Measurements from ENCODE around the gene SLC25A21. TPM values are rescaled to one million over a fixed set of nuclear protein-coding genes. Genes with fewer than 3 reads are reported as not detected.

The SLC25A21 gene
- total RNA-seq, 1 donor from 2014 or later: 6.4 TPM

DNA sequence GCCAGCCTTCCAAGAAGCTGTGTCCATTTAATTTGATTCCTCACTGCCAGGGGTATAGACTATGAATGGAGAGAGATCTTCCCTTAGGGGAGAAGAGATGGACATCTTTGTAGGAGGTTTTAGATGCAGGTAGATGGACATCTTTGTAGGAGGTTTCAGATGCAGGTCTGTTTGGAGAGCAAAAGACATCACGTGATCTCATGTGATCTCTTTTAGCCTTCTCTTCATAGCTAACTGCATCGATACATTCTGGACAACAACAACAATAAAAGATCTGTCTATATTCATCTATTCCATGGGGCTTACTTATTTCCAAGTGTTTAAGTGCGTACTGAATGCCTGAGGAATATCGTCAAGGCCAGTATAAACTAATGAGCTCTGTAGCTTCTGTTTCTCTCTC, 347.6 kb downstream of the SLC25A21 start:
- Histone ChIP-seq H4K20me1 (ENCODE audit: low read depth) (no peaks in the 10 kb centered on the region), H2AFZ (replicated peaks) (no peak overlapping the region), H3K27ac (no peak overlapping the region), H3K9me3 (ENCODE audit: low read depth) (no peaks in the 10 kb centered on the region), H3K4me3 (no peak overlapping the region), H3K9ac (no peak overlapping the region), H3K79me2 (ENCODE audit: low read depth) (no peaks in the 10 kb centered on the region), H3K27me3 (no peaks in the 10 kb centered on the region), H3K4me1 (peaks cover 6% of the 10 kb centered on the region), H3K36me3 (no peaks in the 10 kb centered on the region), H3F3A (ENCODE audit: low read depth) (no peaks in the 10 kb centered on the region), H3K4me2 (no peak overlapping the region)
- no peak for TF ChIP-seq EZH2phosphoT487 (IDR thresholded peaks at IDR 0.05)
- TF ChIP-seq EZH2 (IDR thresholded peaks at IDR 0.05): no peak
- TF ChIP-seq, protein P1, sequence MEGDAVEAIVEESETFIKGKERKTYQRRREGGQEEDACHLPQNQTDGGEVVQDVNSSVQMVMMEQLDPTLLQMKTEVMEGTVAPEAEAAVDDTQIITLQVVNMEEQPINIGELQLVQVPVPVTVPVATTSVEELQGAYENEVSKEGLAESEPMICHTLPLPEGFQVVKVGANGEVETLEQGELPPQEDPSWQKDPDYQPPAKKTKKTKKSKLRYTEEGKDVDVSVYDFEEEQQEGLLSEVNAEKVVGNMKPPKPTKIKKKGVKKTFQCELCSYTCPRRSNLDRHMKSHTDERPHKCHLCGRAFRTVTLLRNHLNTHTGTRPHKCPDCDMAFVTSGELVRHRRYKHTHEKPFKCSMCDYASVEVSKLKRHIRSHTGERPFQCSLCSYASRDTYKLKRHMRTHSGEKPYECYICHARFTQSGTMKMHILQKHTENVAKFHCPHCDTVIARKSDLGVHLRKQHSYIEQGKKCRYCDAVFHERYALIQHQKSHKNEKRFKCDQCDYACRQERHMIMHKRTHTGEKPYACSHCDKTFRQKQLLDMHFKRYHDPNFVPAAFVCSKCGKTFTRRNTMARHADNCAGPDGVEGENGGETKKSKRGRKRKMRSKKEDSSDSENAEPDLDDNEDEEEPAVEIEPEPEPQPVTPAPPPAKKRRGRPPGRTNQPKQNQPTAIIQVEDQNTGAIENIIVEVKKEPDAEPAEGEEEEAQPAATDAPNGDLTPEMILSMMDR (IDR thresholded peaks at IDR 0.05): no peak
- no peak for DNase-seq (ENCODE audit: low spot score)
- H3K9me3 Mint-ChIP-seq: no peaks in the 10 kb centered on the region
- H3K4me3 Mint-ChIP-seq: no peak overlapping the region
- H3K27me3 Mint-ChIP-seq (ENCODE audit: insufficient read depth, low read depth): peaks cover 3% of the 10 kb centered on the region
- H3K36me3 Mint-ChIP-seq: no peaks in the 10 kb centered on the region
- H3K27ac Mint-ChIP-seq: no peak overlapping the region
- no peaks in the 10 kb centered on the region for H3K4me1 Mint-ChIP-seq

DNA sequence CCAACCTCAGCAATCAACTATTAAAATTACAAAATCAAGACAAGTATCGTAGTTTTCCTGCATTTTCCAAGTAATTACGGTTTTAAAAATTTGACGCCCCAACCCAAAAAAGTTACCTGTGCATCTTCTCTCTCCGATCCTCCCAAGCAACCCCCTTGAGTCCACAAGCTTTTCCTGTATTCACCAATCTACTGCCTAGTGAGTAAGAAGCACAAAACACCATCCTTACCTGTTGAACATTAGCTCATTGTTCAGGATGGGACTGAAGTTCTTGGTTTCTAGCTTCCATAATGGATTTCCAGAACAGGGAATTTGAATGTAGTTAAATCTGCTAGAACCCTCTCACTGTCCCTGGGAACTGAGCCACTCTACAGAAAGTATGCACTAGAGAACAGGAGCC, 348.8 kb downstream of the SLC25A21 start:
- DNase-seq (ENCODE audit: low spot score): no peak
- Mint-ChIP-seq H3K4me3 (no peak overlapping the region), H3K27me3 (ENCODE audit: insufficient read depth, low read depth) (peaks cover 3% of the 10 kb centered on the region), H3K9me3 (no peaks in the 10 kb centered on the region), H3K27ac (no peak overlapping the region), H3K4me1 (peaks cover 4% of the 10 kb centered on the region), H3K36me3 (no peaks in the 10 kb centered on the region)
- Histone ChIP-seq H3F3A (ENCODE audit: low read depth) (no peaks in the 10 kb centered on the region), H3K4me2 (no peak overlapping the region), H3K79me2 (ENCODE audit: low read depth) (no peaks in the 10 kb centered on the region), H3K36me3 (no peaks in the 10 kb centered on the region), H2AFZ (replicated peaks) (no peak overlapping the region), H3K4me1 (peaks cover 13% of the 10 kb centered on the region), H4K20me1 (ENCODE audit: low read depth) (no peaks in the 10 kb centered on the region), H3K27ac (no peak overlapping the region), H3K27me3 (no peaks in the 10 kb centered on the region), H3K9ac (no peak overlapping the region), H3K9me3 (ENCODE audit: low read depth) (no peaks in the 10 kb centered on the region), H3K4me3 (no peak overlapping the region)
- no peak for TF ChIP-seq EZH2 (IDR thresholded peaks at IDR 0.05)
- no peak for TF ChIP-seq EZH2phosphoT487 (IDR thresholded peaks at IDR 0.05)
- TF ChIP-seq, protein P1 (IDR thresholded peaks at IDR 0.05): no peak

DNA sequence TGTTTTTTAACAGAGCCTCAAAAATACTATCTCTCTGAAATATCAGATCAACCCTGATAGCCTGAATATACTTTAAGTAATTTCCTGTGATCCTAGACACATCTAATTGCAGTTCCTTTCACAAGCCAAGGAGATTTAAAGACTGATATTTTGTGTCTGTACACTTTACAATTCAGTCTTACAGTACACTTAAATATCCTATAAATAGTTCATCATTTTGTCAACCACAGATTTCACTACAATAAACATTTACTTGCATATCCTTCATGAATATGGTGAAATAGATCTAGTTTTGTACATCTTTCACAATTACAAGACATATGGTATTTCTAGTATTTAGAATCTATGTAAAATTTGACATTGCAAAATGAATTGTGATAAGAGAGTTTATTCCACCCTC, 349.7 kb downstream of the SLC25A21 start:
- DNase-seq (ENCODE audit: low spot score): no peak
- Histone ChIP-seq H3K36me3 (no peaks in the 10 kb centered on the region), H4K20me1 (ENCODE audit: low read depth) (no peaks in the 10 kb centered on the region), H3K9ac (no peak overlapping the region), H3K9me3 (ENCODE audit: low read depth) (no peaks in the 10 kb centered on the region), H2AFZ (replicated peaks) (no peak overlapping the region), H3K4me3 (no peak overlapping the region), H3K79me2 (ENCODE audit: low read depth) (no peaks in the 10 kb centered on the region), H3K4me2 (no peak overlapping the region), H3K27me3 (no peaks in the 10 kb centered on the region), H3F3A (ENCODE audit: low read depth) (no peaks in the 10 kb centered on the region), H3K4me1 (peaks cover 14% of the 10 kb centered on the region), H3K27ac (no peak overlapping the region)
- no peak overlapping the region for H3K4me3 Mint-ChIP-seq
- no peak overlapping the region for H3K27ac Mint-ChIP-seq
- no peaks in the 10 kb centered on the region for H3K27me3 Mint-ChIP-seq (ENCODE audit: insufficient read depth, low read depth)
- no peaks in the 10 kb centered on the region for H3K9me3 Mint-ChIP-seq
- H3K4me1 Mint-ChIP-seq: peaks cover 5% of the 10 kb centered on the region
- TF ChIP-seq, protein P1 (IDR thresholded peaks at IDR 0.05): no peak
- no peak for TF ChIP-seq EZH2phosphoT487 (IDR thresholded peaks at IDR 0.05)
- no peak for TF ChIP-seq EZH2 (IDR thresholded peaks at IDR 0.05)
- no peaks in the 10 kb centered on the region for H3K36me3 Mint-ChIP-seq
